ENCODE measurements around the gene ANGPTL1.

Gene ANGPTL1

DNA sequence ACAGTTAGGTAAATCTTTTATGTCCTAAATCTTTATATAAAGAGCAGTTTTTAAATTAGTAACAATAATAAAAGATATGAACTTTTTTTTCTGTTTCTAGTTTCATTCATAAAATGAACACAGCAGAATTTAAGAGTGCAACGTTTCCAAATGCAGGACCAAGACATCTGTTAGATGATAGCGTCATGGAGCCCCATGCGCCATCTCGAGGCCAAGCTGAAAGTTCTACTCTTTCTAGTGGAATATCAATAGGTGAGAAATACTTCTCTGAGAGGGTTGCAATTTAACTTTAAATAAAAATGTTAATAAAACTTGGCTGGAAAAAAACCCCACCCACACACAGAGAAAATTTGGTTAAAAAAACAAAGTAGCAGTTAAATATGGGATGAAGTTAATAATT, 15.0 kb upstream of the ANGPTL1 start:
- ATAC-seq (replicated peaks; ENCODE audit: extremely low read depth, poor library complexity, severe bottlenecking): no peak

DNA sequence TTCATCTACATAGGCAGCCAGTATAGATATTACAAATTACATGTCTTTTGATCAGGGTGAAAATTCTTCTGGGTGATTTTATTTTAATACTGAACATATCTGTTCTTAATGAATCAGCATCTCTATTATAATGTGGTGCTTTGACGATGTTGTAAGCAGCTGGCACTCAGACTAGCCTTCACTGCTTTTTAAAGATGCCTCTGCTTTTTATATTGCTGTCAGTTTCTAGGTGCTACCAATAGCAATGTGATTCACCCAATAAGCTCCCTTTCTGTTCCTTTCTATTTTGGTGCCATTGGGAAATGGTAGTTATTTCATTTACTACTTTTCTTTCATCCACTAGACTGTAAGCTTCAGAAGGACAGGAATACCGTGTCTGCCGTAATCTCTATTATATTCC, 11.1 kb upstream of the ANGPTL1 start:
- no peak overlapping the region for H3K4me3 Mint-ChIP-seq
- ATAC-seq (replicated peaks; ENCODE audit: extremely low read depth, poor library complexity, severe bottlenecking) (no peak), DNase-seq (ENCODE audit: low spot score in 2 of 2) (no peak)
- no peaks in the 10 kb centered on the region for H3K9me3 Mint-ChIP-seq
- H3K36me3 Mint-ChIP-seq (ENCODE audit: insufficient read depth): peaks cover 3% of the 10 kb centered on the region
- H3K27ac Mint-ChIP-seq (ENCODE audit: low read depth): no peak overlapping the region
- no peaks in the 10 kb centered on the region for H3K27me3 Mint-ChIP-seq
- H3K4me1 Mint-ChIP-seq: no peaks in the 10 kb centered on the region

More for the DNA sequence above, 15.0 kb upstream of the ANGPTL1 start:
- Mint-ChIP-seq H3K9me3 (no peaks in the 10 kb centered on the region), H3K27me3 (no peaks in the 10 kb centered on the region), H3K4me1 (no peaks in the 10 kb centered on the region), H3K27ac (ENCODE audit: low read depth) (no peak overlapping the region), H3K4me3 (no peak overlapping the region), H3K36me3 (ENCODE audit: insufficient read depth) (no peaks in the 10 kb centered on the region)
- no peak for DNase-seq (ENCODE audit: low spot score in 2 of 2)

DNA sequence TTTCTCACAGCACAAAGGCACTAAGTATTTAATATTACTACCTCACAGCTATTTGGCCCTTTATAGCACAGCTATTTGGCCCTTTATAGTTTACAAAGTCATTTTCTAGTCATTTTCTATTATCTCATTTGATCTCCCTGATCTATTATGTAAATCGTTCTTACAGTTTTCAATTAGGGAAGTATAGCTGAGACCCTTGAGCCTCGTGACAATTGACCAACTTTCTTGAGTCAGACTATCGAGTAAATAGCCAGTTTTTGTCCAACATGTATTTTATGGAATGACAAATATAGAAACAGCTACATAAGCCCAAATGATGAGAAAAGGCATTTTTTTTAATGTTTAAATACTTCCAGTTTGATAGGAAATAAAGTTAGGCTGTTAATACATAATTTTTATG, 7.0 kb upstream of the ANGPTL1 start:
- H3K27ac Mint-ChIP-seq (ENCODE audit: low read depth): no peak overlapping the region
- no peaks in the 10 kb centered on the region for H3K4me1 Mint-ChIP-seq
- peaks cover 6% of the 10 kb centered on the region for H3K36me3 Mint-ChIP-seq (ENCODE audit: insufficient read depth)
- DNase-seq (ENCODE audit: low spot score in 2 of 2): no peak
- peaks cover 14% of the 10 kb centered on the region for H3K27me3 Mint-ChIP-seq
- no peaks in the 10 kb centered on the region for H3K9me3 Mint-ChIP-seq
- ATAC-seq (replicated peaks; ENCODE audit: extremely low read depth, poor library complexity, severe bottlenecking): no peak
- H3K4me3 Mint-ChIP-seq: no peak overlapping the region

DNA sequence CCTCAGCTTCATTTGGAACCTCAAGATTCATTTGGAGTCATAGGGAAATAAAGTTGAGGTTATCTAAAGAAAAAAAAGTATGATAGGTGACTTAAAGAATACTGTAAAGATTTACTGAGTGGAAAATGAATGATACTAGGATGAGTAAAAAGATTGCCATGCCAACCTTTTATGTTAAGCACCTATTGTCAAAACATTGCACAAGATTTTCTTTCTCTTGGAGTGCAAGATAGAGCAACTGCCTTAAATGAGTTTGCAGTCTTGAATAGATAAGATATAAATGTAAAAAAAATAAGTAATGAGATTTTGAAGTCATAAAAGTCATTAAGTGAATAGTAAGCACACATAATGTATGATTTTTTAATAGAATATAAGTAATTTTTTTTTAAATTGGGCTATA, 5.1 kb upstream of the ANGPTL1 start:
- Mint-ChIP-seq H3K27ac (ENCODE audit: low read depth) (no peak overlapping the region), H3K27me3 (peaks cover 14% of the 10 kb centered on the region), H3K4me3 (no peak overlapping the region), H3K9me3 (no peaks in the 10 kb centered on the region), H3K36me3 (ENCODE audit: insufficient read depth) (peaks cover 6% of the 10 kb centered on the region), H3K4me1 (no peaks in the 10 kb centered on the region)
- ATAC-seq (replicated peaks; ENCODE audit: extremely low read depth, poor library complexity, severe bottlenecking) (no peak), DNase-seq (ENCODE audit: low spot score in 2 of 2) (no peak)

- H3K27me3 Mint-ChIP-seq: peaks cover 14% of the 10 kb centered on the region
- H3K27ac Mint-ChIP-seq (ENCODE audit: low read depth): no peak overlapping the region
- no peaks in the 10 kb centered on the region for H3K4me1 Mint-ChIP-seq
- H3K9me3 Mint-ChIP-seq: no peaks in the 10 kb centered on the region
- H3K4me3 Mint-ChIP-seq: no peak overlapping the region
- no peak for ATAC-seq (replicated peaks; ENCODE audit: extremely low read depth, poor library complexity, severe bottlenecking)
- no peak for DNase-seq (ENCODE audit: low spot score in 2 of 2)
- H3K36me3 Mint-ChIP-seq (ENCODE audit: insufficient read depth): peaks cover 6% of the 10 kb centered on the region
These were observed 4.1 kb upstream of the ANGPTL1 start for GRCh38 chr1:178874966-178875365.

DNA sequence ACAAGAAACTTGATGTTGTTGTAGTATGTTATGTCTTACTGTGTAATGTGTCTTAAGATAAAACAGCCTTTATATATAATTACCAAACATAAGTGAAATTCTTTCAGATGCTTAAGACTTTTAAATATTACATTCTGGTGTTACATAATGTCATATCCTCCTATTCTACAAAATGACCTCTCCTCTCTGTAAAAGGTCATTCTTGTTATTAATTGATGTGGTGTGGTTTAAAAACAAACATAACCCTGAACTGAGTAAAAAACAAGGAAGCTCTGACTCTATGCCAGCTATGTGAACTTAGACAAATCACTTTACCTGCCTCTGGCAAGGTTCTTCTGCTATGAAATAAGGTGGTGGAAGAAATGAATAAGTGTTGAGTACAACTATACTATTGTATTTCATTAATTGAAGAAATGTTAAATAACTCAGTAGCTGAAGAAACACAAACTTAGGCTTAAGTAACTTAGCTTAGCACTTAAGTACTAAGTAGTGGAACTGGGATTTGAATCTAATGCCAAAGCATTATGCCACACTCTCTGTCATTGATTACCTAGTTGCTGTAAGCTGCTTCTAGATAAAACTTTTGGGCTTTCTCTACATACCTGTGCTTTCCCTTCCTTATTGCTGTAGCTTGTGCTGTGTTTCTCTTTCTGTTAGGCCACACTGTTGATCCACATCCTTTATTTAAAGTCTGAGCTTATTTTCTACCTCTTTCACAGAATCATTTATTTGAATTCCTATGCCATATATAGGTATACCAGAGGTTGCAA, 859 bp upstream of the ANGPTL1 start:
- no peak overlapping the region for H3K4me3 Mint-ChIP-seq
- H3K27ac Mint-ChIP-seq (ENCODE audit: low read depth): no peak overlapping the region
- H3K36me3 Mint-ChIP-seq (ENCODE audit: insufficient read depth): peaks cover 3% of the 10 kb centered on the region
- H3K27me3 Mint-ChIP-seq: peaks cover 14% of the 10 kb centered on the region
- H3K9me3 Mint-ChIP-seq: no peaks in the 10 kb centered on the region
- no peaks in the 10 kb centered on the region for H3K4me1 Mint-ChIP-seq
- DNase-seq (ENCODE audit: low spot score in 2 of 2): no peak
- no peak for ATAC-seq (replicated peaks; ENCODE audit: extremely low read depth, poor library complexity, severe bottlenecking)

DNA sequence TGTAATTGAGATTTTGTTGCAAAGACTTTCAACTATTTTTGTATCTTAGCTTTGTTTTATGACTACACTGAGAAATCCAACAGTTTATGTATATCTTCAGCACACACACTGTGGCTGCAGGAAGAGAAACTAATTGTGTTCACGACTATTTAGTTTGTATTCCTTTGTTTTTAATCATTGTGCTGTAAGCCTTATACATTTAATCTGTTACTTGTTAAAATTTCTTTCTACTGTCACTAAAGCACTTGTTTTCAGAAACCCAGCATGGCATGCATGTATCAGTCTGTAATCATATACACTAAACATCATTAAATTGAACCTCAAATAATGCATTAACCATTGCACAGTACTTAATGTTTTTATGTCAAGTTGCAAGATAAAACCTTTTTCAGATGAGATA, 656 bp downstream of the ANGPTL1 start:
- Mint-ChIP-seq H3K9me3 (no peaks in the 10 kb centered on the region), H3K36me3 (ENCODE audit: insufficient read depth) (peaks cover 3% of the 10 kb centered on the region), H3K27me3 (peaks cover 18% of the 10 kb centered on the region), H3K27ac (ENCODE audit: low read depth) (no peak overlapping the region), H3K4me1 (no peaks in the 10 kb centered on the region), H3K4me3 (no peak overlapping the region)
- ATAC-seq (replicated peaks; ENCODE audit: extremely low read depth, poor library complexity, severe bottlenecking) (no peak), DNase-seq (ENCODE audit: low spot score in 2 of 2) (no peak)

GRCh38 chr1:178869119-178869697, 1.7 kb downstream of the ANGPTL1 start:
- Mint-ChIP-seq H3K4me3 (no peak overlapping the region), H3K9me3 (no peaks in the 10 kb centered on the region), H3K4me1 (peaks cover 5% of the 10 kb centered on the region), H3K27ac (ENCODE audit: low read depth) (no peak overlapping the region), H3K27me3 (peaks cover 23% of the 10 kb centered on the region), H3K36me3 (ENCODE audit: insufficient read depth) (no peaks in the 10 kb centered on the region)
- ATAC-seq (replicated peaks; ENCODE audit: extremely low read depth, poor library complexity, severe bottlenecking) (no peak), DNase-seq (ENCODE audit: low spot score in 2 of 2) (no peak)

- peaks cover 28% of the 10 kb centered on the region for H3K27me3 Mint-ChIP-seq
- H3K4me1 Mint-ChIP-seq: peaks cover 7% of the 10 kb centered on the region
These were observed 2.2 kb downstream of the ANGPTL1 start for GRCh38 chr1:178868706-178869105.

GRCh38 chr1:178867670-178868069, 3.2 kb downstream of the ANGPTL1 start:
- DNase-seq (ENCODE audit: low spot score in 2 of 2): no peak
- peaks cover 7% of the 10 kb centered on the region for H3K4me1 Mint-ChIP-seq

More at GRCh38 chr1:178868706-178869105, 2.2 kb downstream of the ANGPTL1 start:
- DNase-seq (ENCODE audit: low spot score in 2 of 2) (no peak), ATAC-seq (replicated peaks; ENCODE audit: extremely low read depth, poor library complexity, severe bottlenecking) (no peak)
- Mint-ChIP-seq H3K36me3 (ENCODE audit: insufficient read depth) (no peaks in the 10 kb centered on the region), H3K27ac (ENCODE audit: low read depth) (no peak overlapping the region), H3K4me3 (no peak overlapping the region), H3K9me3 (no peaks in the 10 kb centered on the region)

GRCh38 chr1:178864326-178864725, 6.6 kb downstream of the ANGPTL1 start:
- H3K27ac Mint-ChIP-seq (ENCODE audit: low read depth): no peak overlapping the region
- ATAC-seq (replicated peaks; ENCODE audit: extremely low read depth, poor library complexity, severe bottlenecking) (no peak), DNase-seq (ENCODE audit: low spot score in 2 of 2) (no peak)
- H3K36me3 Mint-ChIP-seq (ENCODE audit: insufficient read depth): peaks cover 3% of the 10 kb centered on the region
- no peak overlapping the region for H3K4me3 Mint-ChIP-seq
- peaks cover 7% of the 10 kb centered on the region for H3K4me1 Mint-ChIP-seq
- peaks cover 47% of the 10 kb centered on the region for H3K27me3 Mint-ChIP-seq
- no peaks in the 10 kb centered on the region for H3K9me3 Mint-ChIP-seq

More at GRCh38 chr1:178867670-178868069, 3.2 kb downstream of the ANGPTL1 start:
- Mint-ChIP-seq H3K27ac (ENCODE audit: low read depth) (no peak overlapping the region), H3K9me3 (no peaks in the 10 kb centered on the region), H3K4me3 (no peak overlapping the region), H3K36me3 (ENCODE audit: insufficient read depth) (no peaks in the 10 kb centered on the region), H3K27me3 (peaks cover 38% of the 10 kb centered on the region)
- ATAC-seq (replicated peaks; ENCODE audit: extremely low read depth, poor library complexity, severe bottlenecking): no peak

GRCh38 chr1:178862864-178863263, 8.0 kb downstream of the ANGPTL1 start:
- no peak overlapping the region for H3K4me3 Mint-ChIP-seq
- H3K4me1 Mint-ChIP-seq: peaks cover 7% of the 10 kb centered on the region
- H3K27ac Mint-ChIP-seq (ENCODE audit: low read depth): no peak overlapping the region
- no peak for DNase-seq (ENCODE audit: low spot score in 2 of 2)
- peaks cover 3% of the 10 kb centered on the region for H3K36me3 Mint-ChIP-seq (ENCODE audit: insufficient read depth)
- ATAC-seq (replicated peaks; ENCODE audit: extremely low read depth, poor library complexity, severe bottlenecking): no peak
- peaks cover 47% of the 10 kb centered on the region for H3K27me3 Mint-ChIP-seq
- H3K9me3 Mint-ChIP-seq: no peaks in the 10 kb centered on the region

- H3K36me3 Mint-ChIP-seq (ENCODE audit: insufficient read depth): peaks cover 3% of the 10 kb centered on the region
- no peak overlapping the region for H3K4me3 Mint-ChIP-seq
- DNase-seq (ENCODE audit: low spot score in 2 of 2) (no peak), ATAC-seq (replicated peaks; ENCODE audit: extremely low read depth, poor library complexity, severe bottlenecking) (no peak)
- no peaks in the 10 kb centered on the region for H3K9me3 Mint-ChIP-seq
- peaks cover 7% of the 10 kb centered on the region for H3K4me1 Mint-ChIP-seq
- H3K27ac Mint-ChIP-seq (ENCODE audit: low read depth): no peak overlapping the region
- peaks cover 47% of the 10 kb centered on the region for H3K27me3 Mint-ChIP-seq
These were observed 8.5 kb downstream of the ANGPTL1 start for GRCh38 chr1:178862416-178862815.
